GM19035 (cell line): Measurements from ENCODE around the gene ADGRF1.
"Not testable (repeated sequence)": the region's sequence is repeated elsewhere in the genome, so short reads cannot be mapped to it uniquely, and the experiment has no call there.

Source experiments
- ATAC-seq: cut with Tn5 transposase; IDR thresholded peaks from one replicate; pipeline ENCODE4 v1.9.1; 2021; ENCODE audit not compliant: unreplicated experiment

The ADGRF1 gene

DNA sequence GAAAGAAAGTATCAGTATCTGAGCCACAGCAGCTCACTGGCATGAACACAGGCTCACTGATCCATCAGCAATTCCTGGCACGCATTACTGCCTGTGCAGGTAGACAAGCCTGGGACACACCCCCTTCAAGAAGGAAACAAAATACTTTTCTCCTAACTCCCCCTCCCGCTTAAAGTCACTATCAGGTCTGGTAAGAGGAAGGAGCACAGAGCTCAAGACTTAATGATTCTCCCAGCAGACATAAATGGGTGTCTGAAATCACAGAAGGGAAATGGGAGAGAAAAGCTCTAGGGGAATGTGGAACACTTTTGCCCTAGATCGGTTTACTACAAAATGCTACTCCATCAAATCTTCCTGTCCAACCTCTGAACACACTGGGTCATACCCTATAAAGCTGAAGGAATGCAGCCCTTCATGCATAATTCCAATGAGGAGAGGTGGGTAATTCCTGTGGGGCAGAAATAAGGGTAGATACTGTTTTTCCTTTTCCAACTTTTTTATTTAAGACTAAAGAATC, at the start of gene ADGRF1:
Gene ADGRF1 (minus strand): TSS at position 58 of the 517 bp plus-strand sequence. CDS start 13,271 bp downstream, outside the sequence.
- no peak for ATAC-seq

DNA sequence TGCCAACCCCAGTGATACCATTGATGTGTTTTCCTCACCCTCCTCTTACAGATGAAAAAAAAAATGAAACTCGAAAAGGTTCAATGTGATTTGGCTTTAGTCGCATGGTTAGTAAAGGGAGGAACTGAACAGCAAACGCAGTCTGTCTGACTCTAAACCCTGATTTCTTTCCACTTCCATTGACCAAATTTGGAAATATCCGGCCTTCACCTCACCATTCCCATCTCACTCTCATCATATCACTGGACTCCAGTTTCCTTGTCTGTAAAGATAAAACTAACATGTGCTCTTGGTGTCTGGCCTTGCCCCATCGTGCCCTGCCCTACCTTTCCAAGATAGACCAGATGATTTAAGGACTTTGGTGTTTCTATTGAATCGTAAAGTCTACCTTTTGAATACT, 48.7 kb upstream of the ADGRF1 start:
- ATAC-seq, result no peak

DNA sequence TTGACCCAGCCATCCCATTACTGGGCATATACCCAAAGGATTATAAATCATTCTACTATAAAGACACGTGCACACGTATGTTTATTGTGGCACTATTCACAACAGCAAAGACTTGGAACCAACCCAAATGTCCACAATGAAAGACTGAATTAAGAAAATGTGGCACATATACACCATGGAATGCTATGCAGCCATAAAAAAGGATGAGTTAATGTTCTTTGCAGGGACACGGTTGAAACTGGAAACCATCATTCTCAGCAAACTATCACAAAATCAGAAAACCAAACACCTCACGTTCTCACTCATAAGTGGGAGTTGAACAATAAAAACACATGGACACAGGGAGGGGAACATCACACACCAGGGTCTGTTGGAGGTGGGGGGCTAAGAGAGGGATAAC, 47.3 kb upstream of the ADGRF1 start:
- ATAC-seq, result not testable (repeated sequence)

DNA sequence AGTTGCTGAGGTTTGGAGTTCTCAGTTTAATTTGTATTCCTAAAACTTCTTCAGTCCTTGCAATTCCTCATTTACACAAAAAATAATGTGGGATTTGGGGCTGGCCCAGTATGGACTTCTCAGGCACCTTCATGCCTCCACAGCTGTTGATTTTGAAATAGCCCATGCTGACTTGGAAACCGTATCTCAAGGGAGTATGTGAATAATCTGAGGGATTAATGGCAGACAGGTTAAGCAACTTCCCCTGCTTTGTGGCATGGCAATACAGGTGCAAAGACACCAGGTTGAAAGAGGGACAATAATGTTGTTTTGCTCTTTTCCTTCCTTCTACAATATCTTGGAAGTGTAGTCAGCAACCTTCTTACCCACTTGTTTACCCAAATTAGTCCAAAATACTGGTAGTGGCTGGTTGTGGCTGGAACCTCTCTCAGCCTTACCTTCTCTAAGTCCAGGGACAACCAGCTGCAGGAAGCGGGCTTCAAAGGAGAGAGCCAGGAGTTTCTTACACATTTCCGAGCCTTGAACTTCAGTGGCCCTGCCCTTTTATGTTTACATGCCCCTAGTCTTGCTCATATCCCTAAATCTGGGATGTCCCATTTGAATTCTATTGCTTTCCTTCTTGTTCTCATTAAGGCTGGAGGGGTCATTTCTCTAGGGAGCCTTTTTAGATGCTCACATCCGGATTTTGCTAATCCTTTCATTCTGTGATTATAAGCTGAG, 44.1 kb upstream of the ADGRF1 start:
- ATAC-seq, result no peak

DNA sequence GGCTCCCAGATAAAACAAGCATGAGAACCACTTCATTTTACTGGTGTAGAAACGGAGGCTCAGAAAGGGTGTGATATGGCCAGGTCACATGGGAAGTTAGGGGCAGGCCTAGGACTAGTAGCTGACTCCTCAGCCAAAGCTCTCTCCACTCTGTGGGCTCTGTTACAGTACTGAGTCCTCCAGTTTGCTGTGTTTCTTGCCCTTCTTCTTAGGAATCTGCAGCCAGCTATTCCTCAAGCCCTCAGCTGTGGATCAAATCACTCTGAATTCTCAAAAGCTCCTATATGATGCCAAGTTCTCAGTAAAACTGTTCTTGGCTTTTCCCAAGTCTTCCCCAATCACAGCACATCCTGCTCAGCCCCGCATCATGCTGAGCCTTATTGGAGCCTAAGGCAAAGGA, 42.5 kb upstream of the ADGRF1 start:
- no peak for ATAC-seq

DNA sequence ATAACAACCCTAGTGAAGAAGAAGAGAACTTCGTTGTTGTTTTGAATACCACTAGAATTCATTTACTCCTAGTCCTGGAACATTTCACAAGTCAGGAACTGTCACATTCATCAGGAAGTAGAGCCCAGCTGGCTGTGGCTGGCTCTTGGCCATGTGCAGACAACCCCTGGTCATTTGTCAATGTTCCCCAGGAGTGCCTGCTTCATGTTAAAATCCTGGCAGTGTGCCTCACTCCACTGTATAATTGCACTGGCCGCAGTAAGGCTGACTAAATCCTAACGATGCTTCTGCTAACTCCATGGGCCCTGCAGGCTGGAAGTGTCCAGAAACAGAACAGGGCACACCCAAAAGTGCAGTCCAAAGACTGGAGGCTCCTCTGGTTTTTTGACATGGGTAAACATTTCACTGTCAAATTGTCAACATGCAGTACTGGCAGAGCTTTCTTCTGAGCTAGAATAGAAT, 41.5 kb upstream of the ADGRF1 start:
- no peak for ATAC-seq

DNA sequence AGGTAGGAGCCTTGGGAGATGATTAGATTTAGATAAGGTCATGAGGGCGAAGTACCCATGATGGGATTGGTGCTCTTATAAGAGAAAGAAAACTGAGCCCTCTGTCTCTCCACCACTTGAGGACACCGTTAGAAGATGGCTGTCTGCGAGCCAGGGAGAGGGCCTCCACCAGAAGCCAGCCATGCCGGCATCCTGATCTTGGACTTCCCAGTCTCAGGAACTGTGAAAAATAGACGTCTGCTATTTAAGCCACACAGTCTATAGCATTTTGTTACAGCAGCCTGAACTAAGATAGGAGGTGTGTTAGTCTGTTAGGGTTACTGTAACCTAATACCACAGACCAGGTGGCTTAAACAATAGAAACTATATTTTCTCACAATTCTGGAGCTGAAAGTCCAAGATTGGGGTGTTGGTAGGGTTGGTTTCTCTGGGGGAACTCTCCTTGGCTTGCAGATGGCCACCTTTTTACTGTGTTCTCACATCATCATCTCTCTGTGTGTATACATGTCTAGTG, 38.0 kb upstream of the ADGRF1 start:
- no peak for ATAC-seq

DNA sequence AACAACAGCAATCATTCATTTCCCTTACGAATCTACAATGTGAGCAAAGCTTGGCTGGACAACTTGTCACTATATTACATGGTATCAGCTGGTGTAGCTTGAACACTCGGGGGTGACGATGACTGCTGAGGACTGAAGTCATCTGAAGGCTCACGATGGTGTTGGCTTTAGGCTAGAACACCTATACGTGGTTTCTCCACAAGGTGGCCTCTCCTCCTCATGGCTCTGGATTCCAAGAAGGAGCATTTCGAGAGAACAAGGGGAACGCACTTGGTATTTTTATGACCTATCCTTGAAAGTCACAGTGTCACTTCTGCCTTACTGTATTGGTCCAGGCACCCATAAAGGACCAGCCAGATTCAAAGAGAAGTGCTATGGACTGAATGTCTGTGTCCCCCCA, 37.5 kb upstream of the ADGRF1 start:
- no peak for ATAC-seq

DNA sequence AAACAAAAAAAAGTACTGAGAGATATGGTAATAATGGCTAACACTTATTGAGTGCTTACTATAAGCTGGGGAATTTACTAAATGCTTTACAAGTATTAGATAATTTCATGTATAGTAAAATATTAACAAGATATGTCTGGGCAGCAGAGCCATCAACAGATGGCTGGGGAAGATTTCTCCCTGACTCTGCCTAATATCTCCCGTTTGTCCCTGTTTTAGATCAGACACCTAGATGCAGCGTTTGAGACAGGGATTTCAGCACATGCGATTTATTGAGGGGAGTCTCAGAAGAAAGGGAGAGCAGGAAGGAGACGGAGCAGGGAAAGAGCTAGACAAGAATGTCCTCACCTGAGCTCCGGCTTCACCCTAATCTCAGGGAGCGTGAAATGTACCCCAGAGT, 36.9 kb upstream of the ADGRF1 start:
- no peak for ATAC-seq

DNA sequence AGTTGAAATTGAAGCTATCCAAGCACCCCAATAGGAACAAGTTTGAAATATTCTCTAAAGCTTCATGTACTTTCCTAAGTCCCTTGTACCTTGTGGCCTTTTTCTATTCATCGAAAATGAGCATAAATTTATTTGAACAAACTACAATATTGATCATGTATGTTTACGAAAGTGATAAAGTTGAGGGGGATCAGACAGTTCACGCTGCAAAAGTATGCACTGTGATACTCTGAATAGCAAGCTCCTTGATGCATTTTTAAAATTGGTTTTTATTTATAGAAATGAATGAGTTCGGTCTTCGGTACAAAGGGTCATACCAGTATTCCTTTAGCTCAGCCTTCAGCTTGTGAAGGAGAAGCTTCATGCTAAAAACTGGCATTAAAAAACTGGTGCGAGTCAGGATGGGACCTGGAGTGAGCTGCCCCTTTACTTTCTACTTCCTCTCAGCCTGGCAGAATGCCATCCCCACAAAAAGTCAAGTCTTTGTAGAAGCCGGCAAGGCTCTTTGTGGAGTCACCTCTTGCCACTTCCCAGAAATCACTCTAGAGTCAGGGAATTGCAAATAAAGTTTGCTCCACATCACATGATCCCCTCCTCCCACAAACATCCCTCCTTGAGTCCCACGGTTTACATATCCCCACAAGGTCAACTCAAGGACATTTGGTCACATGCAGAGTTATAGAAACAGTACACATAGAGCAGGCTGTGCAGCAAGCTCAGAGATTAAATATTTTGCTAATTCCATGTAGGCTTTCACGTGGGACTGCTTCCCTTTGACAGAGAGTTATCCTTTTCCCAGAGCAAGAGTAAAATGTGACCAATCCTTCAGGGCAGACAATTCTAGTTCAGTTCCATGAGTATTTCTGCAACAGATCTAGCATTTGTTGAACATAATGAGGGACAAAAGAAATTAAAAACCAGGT, 34.6 kb upstream of the ADGRF1 start:
- ATAC-seq, result no peak

DNA sequence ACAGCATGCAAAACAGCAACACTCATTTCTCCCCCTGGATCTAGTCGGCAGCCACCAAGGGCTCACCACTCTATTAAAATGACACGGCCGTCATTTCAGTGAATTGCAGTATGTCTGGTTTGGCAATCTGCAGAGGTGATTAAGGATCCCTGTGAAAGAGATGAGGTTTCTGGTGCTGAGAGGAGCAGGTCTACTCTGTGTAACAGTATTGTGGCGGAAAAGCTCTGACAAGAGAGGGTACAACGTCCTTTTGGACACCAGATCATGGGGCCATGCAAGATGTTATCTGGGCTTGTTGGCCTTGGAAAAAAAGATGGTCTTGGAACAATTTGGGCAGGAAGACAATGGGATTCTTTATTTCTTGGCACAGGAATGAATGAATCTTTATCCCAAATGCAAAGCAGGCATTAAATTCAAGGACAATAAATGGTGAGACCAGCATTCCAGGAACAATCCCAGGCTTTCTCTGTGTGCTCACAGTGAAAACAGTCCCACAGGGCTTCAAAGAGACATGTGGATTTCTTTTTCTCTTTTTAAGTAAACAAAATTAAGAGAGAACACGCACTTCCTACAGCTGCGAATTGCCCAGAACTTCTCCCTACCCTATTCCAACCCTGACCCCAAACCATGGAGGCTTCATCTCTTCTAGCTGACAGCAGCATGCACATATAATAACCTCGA, 33.7 kb upstream of the ADGRF1 start:
- ATAC-seq, result no peak

DNA sequence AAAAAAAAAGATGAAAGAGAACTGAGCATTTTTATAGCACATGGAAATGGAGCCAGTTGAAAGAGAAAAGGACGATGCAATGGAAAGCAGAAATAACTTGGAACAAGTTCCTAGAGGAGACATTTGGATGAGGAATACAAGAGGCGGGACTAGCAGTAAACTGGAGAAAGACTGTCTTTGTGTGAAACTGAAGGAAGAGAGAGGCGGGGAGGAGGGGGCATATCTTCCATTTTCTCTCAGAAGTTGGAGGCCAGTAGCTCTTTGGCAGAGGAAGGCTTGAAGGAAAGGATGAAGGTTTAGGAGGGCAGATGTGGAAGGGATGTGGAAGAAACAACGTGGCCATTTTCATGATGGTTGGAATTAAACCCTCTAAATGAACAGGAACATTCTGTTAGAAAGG, 33.0 kb upstream of the ADGRF1 start:
- no peak for ATAC-seq

DNA sequence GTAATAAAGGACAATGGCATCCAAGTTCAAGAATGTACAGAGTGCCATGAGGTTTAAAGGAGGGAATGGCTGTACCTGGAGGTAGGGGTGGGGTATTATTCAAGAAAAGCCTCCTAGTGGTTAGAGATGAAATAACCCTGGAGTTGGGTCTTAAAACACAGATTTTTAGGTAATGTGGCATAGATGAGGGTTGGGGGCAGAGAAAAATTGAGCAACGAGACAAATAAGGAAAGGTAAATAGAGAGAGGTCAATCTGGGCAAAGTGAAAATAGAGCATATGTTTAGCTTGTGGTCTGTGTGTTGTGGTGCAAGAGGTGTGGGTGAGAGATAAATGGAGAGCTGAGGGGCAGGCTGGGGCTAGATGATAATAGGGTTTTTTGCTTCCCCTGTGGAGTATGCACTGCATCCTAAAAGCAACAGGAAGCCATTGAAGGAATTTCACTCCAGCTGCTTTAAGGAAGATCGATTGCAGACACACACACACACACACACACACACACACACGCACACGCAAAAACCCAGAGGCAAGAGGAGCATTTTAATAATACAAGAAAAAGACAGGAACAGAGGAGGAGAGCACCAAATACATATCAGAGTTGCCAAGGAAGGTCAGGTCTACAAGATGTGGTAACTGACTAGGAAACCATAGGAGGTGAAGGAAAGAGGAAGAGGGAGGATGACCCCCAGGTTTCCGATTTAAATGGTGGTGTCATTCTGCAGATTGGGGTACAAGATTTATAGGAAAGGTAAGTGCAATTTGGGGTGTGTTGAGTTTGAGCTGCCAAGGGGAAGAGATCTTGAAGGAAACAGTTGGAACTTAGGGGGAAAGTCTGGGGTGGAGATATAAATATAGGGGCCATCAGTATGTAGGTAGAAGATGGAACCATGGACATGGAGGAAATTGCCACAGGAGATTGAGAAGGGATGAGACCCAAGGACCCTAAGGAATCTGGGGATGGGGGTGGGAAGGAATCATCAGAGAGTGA, 31.3 kb upstream of the ADGRF1 start:
- ATAC-seq, result no peak

DNA sequence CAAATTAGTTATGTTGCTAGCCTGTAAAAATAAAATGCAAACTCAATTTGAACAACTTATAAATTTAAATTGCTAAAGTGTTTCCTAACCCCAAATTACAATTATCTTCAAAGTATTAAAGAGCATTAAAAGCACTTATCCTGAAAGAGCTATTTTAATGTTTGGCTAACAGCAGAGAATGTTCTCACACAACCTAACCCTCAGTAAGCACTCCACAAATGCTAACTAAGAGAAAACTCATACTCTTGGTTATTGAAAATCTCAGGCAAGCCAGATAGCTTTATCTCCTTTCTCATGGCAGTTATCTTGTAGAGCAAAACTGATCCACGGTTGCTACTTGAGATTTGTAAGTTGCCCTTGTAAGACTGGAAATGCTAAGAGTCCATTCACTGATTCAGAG, 30.5 kb upstream of the ADGRF1 start:
- ATAC-seq, result no peak

DNA sequence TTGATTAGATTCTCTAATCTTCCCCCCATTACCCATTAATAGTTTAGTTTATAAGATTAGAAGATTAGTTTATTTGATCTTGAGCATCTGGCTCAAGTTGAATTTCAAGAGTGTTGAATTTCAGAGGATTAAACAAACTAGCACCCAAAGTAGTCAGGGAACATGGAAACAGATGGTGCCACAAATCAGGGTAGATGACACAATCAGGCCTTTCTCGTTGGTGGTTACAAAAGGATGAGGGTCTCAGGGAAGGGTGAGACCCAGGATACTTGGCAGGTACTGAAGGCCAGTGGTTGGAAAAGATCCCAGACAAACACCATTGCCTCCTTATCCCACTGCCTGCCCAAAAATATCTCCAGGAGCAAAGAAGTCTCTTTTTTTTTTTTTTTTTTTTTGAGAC, 29.5 kb upstream of the ADGRF1 start:
- no peak for ATAC-seq

DNA sequence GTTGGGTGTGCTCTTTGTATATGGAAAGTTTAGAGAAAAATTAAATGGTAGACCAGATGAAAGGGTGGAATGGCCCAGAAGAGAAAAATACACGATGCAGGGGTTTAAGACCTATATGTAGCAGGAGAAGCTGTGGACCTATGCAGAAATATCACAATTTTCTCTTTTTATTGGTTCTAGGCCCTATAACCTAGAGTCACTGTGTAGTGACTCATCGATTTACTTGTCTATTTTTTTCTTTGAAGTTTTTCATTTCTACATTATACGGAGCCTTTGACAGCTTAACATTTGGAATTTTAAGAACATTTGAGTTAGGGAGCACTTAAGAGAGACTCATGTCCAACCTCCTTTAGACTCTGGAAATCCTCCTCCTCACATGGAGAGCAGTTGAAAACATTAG, 28.3 kb upstream of the ADGRF1 start:
- ATAC-seq, result no peak

DNA sequence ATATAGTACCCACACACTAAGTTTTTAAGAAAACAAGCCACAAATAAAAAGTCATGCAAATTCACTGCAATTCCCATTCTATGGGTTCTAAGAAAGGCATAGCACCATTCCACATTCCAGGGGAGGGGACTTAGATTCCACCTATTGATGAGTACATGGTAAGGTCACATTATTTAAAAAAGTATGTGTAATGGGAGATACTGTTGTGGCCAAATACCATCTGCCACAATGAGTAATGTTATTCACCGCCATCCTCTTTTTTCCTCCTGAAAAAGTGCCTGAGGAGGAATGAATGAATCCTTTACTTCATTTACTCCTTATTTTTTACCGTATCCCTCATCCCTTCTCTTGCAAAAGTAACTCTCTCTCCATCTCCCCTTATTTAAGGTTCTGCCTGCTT, 27.0 kb upstream of the ADGRF1 start:
- no peak for ATAC-seq

DNA sequence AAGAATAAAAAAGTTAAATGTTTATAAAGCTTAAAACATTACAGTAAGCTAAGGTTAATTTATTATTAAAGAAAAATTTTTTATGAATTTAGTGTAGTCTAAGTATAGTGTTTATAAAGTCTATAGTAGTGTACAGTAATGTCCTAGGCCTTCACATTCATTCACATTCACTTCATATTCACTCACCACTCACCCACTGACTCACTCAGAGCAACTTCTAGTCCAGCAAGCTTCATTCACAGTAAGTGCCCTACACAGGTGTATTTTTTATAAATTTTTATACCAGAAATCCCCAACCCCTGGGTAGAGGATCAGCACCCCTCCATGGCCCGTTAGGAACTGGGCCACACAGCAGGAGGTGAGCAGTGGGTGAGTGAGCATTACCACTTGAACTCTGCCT, 24.3 kb upstream of the ADGRF1 start:
- ATAC-seq, result no peak

DNA sequence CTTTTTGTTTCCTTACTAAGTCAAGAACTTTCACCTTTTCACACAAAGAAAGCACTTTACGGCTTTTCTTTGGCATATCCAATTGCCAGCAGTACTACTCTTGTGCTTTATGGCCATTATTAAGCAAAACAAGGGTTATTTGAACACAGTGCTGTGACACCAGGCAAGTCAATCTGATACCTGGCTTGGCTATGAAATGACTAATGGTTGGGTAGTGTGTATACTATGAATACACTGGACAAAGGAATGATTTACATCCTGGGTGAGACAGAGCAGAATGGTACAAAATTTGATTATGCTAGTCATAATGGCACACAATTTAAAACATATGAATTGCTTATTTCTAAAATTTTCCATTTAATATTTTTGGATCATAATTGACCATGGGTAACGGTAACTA, 22.1 kb upstream of the ADGRF1 start:
- ATAC-seq, result no peak

DNA sequence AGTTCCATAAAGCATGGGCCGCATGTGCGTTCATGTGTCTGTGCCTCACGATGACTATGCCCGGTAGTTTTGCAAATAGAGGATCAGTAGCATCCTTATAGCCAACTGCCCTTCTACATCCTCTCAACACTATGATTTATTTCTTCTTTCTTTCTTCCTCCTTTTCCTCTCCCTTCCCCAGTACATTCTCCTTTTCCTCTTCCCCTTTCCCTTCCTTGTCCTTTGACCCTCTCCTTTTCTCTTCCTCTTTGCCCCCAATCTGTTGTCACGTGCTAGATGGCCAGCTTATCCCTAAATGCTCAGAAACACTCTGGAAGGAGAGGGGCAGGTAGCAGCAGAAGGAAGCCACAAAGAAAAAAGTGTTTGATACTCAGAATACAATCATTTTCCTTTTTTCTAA, 20.2 kb upstream of the ADGRF1 start:
- no peak for ATAC-seq
